ENCODE results near the gene CDX2. TPM values are rescaled to one million over a fixed set of nuclear protein-coding genes. Genes with fewer than 3 reads are reported as not detected.

CDX2 gene
- total and polyA plus RNA-seq, 9 of the 15 experiments (the other 6 are each of a cell fraction or from before 2014, with no cell fraction given) = 0.04 TPM; not detected in 8

GRCh38 chr13:27955014-27955591 is 14.0 kb downstream of the CDX2 start:
- no peak for ATAC-seq
- intact Hi-C loops (cut with micrococcal nuclease) (no loop called here), in situ Hi-C loops (cut with MboI) (loop anchor here (25.0 kb wide), 1 partner anchor 443 kb away; no protein-coding TSS in a partner anchor)
- Histone ChIP-seq H3K27me3 (ENCODE audit: control insufficient read depth in 2 of 2, insufficient read depth in 2 of 2, low read length in 2 of 2) (peaks cover 2 to 10% of the 10 kb centered on the region in 2 experiments; a peak in 1 of 5 replicates), H3K27ac (ENCODE audit: extremely low read depth, low read depth, low read length) (no peak overlapping the region), H3K36me3 (ENCODE audit: control insufficient read depth, insufficient read depth, low read length) (no peaks in the 10 kb centered on the region), H3K4me1 (replicated peaks in 1 of 2; ENCODE audit: control insufficient read depth in 2 of 2, insufficient read depth in 2 of 2, low read length in 2 of 2) (peaks cover 0 to 14% of the 10 kb centered on the region in 2 experiments; a peak in 2 of 5 replicates), H2AFZ (ENCODE audit: low read depth, low read length) (no peak overlapping the region), H3K79me2 (ENCODE audit: control insufficient read depth, insufficient read depth, low read length) (no peaks in the 10 kb centered on the region), H3K4me3 (no peak overlapping the region), H3K4me2 (ENCODE audit: insufficient read depth, low read length) (no peak overlapping the region), H4K20me1 (replicated peaks; ENCODE audit: control insufficient read depth, insufficient read depth, low read length) (no peaks in the 10 kb centered on the region), H3K9ac (ENCODE audit: insufficient read depth in 1 of 2, low read depth in 2 of 2, low read length in 2 of 2) (no peak overlapping the region), H3K9me3 (replicated peaks; ENCODE audit: control insufficient read depth, insufficient read depth, low read depth, low read length) (no peaks in the 10 kb centered on the region), H3K9me1 (ENCODE audit: control insufficient read depth, insufficient read depth, low read length) (no peaks in the 10 kb centered on the region)
- DNase-seq (ENCODE audit: extremely low read depth in 1 of 4, low spot score in 3 of 4) = no peak
- ChIA-PET POLR2A (no interaction called here), CTCF (ENCODE audit: low intra/inter-chr PET ratio) (no interaction called here)
- WGBS (ENCODE audit: insufficient coverage, low coverage, missing lambda C conversion rate) = 7% methylated on average over 11 of the region's 11 CpGs
- no peak for TF ChIP-seq TAF1 (IDR thresholded peaks at IDR 0.05; ENCODE audit: control insufficient read depth, extremely low read depth, insufficient read depth, low read length, severe bottlenecking)
- no peak for TF ChIP-seq ZNF668 (CRISPR knock-in tag; IDR thresholded peaks at IDR 0.05)
- no peak for TF ChIP-seq RBM39 (optimal IDR thresholded peaks at IDR 0.05; ENCODE audit: low read depth, low read length)
- TF ChIP-seq STAT5A (IDR thresholded peaks at IDR 0.05; ENCODE audit: borderline replicate concordance, low read length) = no peak
- no peak for TF ChIP-seq ZNF398 (CRISPR knock-in tag; IDR thresholded peaks at IDR 0.05)
- no peak for TF ChIP-seq NCOA2 (IDR thresholded peaks at IDR 0.05; ENCODE audit: partially characterized antibody in 2 of 2)
- no peak for TF ChIP-seq HNRNPLL (IDR thresholded peaks at IDR 0.05; ENCODE audit: low read depth, low read length, poor library complexity, severe bottlenecking)
- no peak for TF ChIP-seq ZNF644 (tag; IDR thresholded peaks at IDR 0.05; ENCODE audit: low read depth)
- TF ChIP-seq ZNF561 (CRISPR knock-in tag; conservative IDR thresholded peaks at IDR 0.05) = no peak
- no peak for TF ChIP-seq CBFB (CRISPR knock-in tag; IDR thresholded peaks at IDR 0.05)
- TF ChIP-seq SNAPC5 (CRISPR knock-in tag; IDR thresholded peaks at IDR 0.05) = no peak
- no peak for TF ChIP-seq BMI1 (IDR thresholded peaks at IDR 0.05; ENCODE audit: low read length)
- TF ChIP-seq FOXA3 (CRISPR knock-in tag; conservative IDR thresholded peaks at IDR 0.05 in 1 of 2, IDR thresholded peaks at IDR 0.05 in 1 of 2) = no peak
- TF ChIP-seq ZBTB26 (CRISPR knock-in tag; IDR thresholded peaks at IDR 0.05) = no peak
- BruUV-seq (replicated peaks) = no TSS peak
- no peak for FAIRE-seq

Measured in K562 (cell line).